ENCODE results near the gene MAPK8IP2.
"Not testable (repeated sequence)": the region's sequence is repeated elsewhere in the genome, so short reads cannot be mapped to it uniquely, and the experiment has no call there.

MAPK8IP2 gene

GRCh38 chr22:50633771-50634170 is 33.2 kb downstream of the MAPK8IP2 start:
- DNase-seq (ENCODE audit: low spot score in 2 of 2): no peak
- Histone ChIP-seq H3K4me1 (peaks cover 3% of the 10 kb centered on the region), H3K27me3 (ENCODE audit: low read depth) (no peaks in the 10 kb centered on the region), H3K9me3 (no peaks in the 10 kb centered on the region), H3K36me3 (replicated peaks) (no peaks in the 10 kb centered on the region), H3K4me3 (no peak overlapping the region)
- in situ Hi-C loops (cut with MboI; ENCODE audit: low sequenced_read_pairs): no loop called here

DNA sequence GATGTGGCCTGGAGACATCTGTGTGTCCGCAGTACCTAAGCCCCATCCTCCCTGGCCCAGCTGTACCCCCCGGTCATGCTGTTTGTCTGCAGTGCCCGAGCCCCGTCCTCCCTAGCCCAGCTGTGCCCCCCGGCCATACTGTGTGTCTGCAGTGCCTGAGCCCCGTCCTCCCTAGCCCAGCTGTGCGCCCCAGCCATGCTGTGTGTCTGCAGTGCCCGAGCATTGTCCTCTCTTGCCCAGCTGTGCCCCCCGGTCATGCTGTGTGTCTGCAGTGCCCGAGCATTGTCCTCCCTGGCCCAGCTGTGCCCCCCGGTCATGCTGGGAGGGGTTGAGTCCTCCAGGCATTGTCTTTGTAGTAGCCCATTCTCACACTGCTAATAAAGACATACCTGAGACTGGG is 35.0 kb downstream of the MAPK8IP2 start:
- H3K36me3 ChIP-seq (replicated peaks): no peaks in the 10 kb centered on the region

DNA sequence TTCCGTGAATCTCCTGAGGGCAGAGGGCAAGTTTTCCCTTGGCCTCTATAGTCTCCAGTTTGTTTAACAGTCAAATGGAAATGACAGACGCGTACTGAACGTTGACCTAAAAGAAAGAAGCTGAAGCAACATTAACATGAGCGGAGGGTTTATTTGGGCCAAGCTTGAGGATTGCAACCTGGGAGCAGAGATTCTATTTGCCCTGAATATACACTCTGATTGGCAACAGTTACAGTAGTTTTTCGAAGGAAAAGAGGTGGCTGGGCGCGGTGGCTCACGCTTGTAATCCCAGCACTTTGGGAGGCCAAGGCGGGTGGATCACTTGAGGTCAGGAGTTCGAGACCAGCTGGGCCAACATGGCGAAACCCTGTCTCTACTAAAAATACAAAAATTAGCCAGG is 39.7 kb downstream of the MAPK8IP2 start:
- H3K27me3 ChIP-seq (ENCODE audit: low read depth); DNase-seq (ENCODE audit: low spot score in 2 of 2); H3K36me3 ChIP-seq (replicated peaks); in situ Hi-C loops (cut with MboI; ENCODE audit: low sequenced_read_pairs); H3K9me3 ChIP-seq; H3K4me1 ChIP-seq; H3K4me3 ChIP-seq: not testable (repeated sequence)

More for the DNA sequence above, 35.0 kb downstream of the MAPK8IP2 start:
- H3K27me3 ChIP-seq (ENCODE audit: low read depth): no peaks in the 10 kb centered on the region
- H3K4me3 ChIP-seq: no peak overlapping the region
- no peak for DNase-seq (ENCODE audit: low spot score in 2 of 2)
- in situ Hi-C loops (cut with MboI; ENCODE audit: low sequenced_read_pairs): no loop called here
- H3K9me3 ChIP-seq: no peaks in the 10 kb centered on the region
- no peaks in the 10 kb centered on the region for H3K4me1 ChIP-seq

- in situ Hi-C loops (cut with MboI; ENCODE audit: low sequenced_read_pairs): no loop called here
- H3K9me3 ChIP-seq: 0 out of 2 replicates have a peak, but pooled peaks cover 3% of the 10 kb centered on the region
- H3K36me3 ChIP-seq (replicated peaks): no peaks in the 10 kb centered on the region
- DNase-seq (ENCODE audit: low spot score in 2 of 2): no peak
- no peak overlapping the region for H3K4me3 ChIP-seq
- peaks cover 11% of the 10 kb centered on the region; the same call in 1 of the 2 replicates for H3K27me3 ChIP-seq (ENCODE audit: low read depth)
- H3K4me1 ChIP-seq: no peaks in the 10 kb centered on the region
These were observed 40.5 kb downstream of the MAPK8IP2 start for GRCh38 chr22:50640857-50641647.

GRCh38 chr22:50641696-50642607 is 41.4 kb downstream of the MAPK8IP2 start:
- Histone ChIP-seq H3K9me3 (0 out of 2 replicates have a peak, but pooled peaks cover 3% of the 10 kb centered on the region), H3K27me3 (ENCODE audit: low read depth) (peaks cover 11% of the 10 kb centered on the region; the same call in 1 of the 2 replicates), H3K36me3 (replicated peaks) (no peaks in the 10 kb centered on the region), H3K4me1 (no peaks in the 10 kb centered on the region), H3K4me3 (no peak overlapping the region)
- peak in 1 of 2 experiments; percentile 41 for DNase-seq (ENCODE audit: low spot score in 2 of 2)
- in situ Hi-C loops (cut with MboI; ENCODE audit: low sequenced_read_pairs): no loop called here

GRCh38 chr22:50643021-50643820 is 42.6 kb downstream of the MAPK8IP2 start:
- H3K9me3 ChIP-seq; H3K4me1 ChIP-seq; H3K36me3 ChIP-seq (replicated peaks); DNase-seq (ENCODE audit: low spot score in 2 of 2); H3K4me3 ChIP-seq; in situ Hi-C loops (cut with MboI; ENCODE audit: low sequenced_read_pairs): not testable (repeated sequence)
- peaks cover 11% of the 10 kb centered on the region; the same call in 1 of the 2 replicates for H3K27me3 ChIP-seq (ENCODE audit: low read depth)

DNA sequence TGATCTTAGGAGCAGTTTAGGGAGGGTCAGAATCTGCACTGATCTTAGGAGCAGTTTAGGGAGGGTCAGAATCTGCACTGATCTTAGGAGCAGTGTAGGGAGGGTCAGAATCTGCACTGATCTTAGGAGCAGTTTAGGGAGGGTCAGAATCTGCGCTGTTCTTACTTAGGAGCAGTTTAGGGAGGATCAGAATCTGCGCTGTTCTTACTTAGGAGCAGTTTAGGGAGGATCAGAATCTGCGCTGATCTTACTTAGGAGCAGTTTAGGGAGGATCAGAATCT is 43.2 kb downstream of the MAPK8IP2 start:
- DNase-seq (ENCODE audit: low spot score in 2 of 2); H3K4me3 ChIP-seq; H3K4me1 ChIP-seq; in situ Hi-C loops (cut with MboI; ENCODE audit: low sequenced_read_pairs); H3K36me3 ChIP-seq (replicated peaks): not testable (repeated sequence)
- H3K27me3 ChIP-seq (ENCODE audit: low read depth): peaks cover 11% of the 10 kb centered on the region; the same call in 1 of the 2 replicates
- peaks cover 11% of the 10 kb centered on the region; the same call in 1 of the 2 replicates for H3K9me3 ChIP-seq

GRCh38 chr22:50653256-50653655 is 52.7 kb downstream of the MAPK8IP2 start:
- DNase-seq (ENCODE audit: low spot score in 2 of 2): no peak
- Histone ChIP-seq H3K27me3 (ENCODE audit: low read depth) (no peaks in the 10 kb centered on the region), H3K4me1 (no peaks in the 10 kb centered on the region), H3K36me3 (replicated peaks) (no peaks in the 10 kb centered on the region), H3K9me3 (peaks cover 15% of the 10 kb centered on the region), H3K4me3 (no peak overlapping the region)
- in situ Hi-C loops (cut with MboI; ENCODE audit: low sequenced_read_pairs): no loop called here

DNA sequence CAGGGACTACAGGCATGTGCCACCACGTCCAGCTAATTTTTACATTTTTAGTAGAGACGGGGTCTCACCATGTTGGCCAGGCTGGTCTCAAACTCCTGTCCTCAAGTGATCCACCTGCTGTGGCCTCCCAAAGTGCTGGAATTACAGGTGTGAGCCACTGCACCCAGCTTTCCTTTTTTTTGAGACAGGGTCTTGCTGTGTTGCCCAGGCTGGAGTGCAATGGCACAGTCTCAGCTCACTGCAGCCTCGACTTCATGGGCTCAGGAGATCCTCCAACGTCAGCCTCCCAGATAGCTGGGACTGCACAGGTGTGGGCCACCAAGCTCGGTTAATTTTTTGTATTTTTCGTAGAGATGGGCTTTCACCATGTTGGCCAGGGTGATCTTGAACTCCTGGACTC is 54.1 kb downstream of the MAPK8IP2 start:
- H3K36me3 ChIP-seq (replicated peaks); H3K27me3 ChIP-seq (ENCODE audit: low read depth); H3K4me3 ChIP-seq; H3K9me3 ChIP-seq; DNase-seq (ENCODE audit: low spot score in 2 of 2); in situ Hi-C loops (cut with MboI; ENCODE audit: low sequenced_read_pairs); H3K4me1 ChIP-seq: not testable (repeated sequence)

GRCh38 chr22:50656122-50657070 is 55.8 kb downstream of the MAPK8IP2 start:
- in situ Hi-C loops (cut with MboI; ENCODE audit: low sequenced_read_pairs): no loop called here
- Histone ChIP-seq H3K4me1 (no peaks in the 10 kb centered on the region), H3K27me3 (ENCODE audit: low read depth) (no peaks in the 10 kb centered on the region), H3K4me3 (no peak overlapping the region), H3K36me3 (replicated peaks) (no peaks in the 10 kb centered on the region), H3K9me3 (no peaks in the 10 kb centered on the region; the same call in none of the 2 replicates)
- no peak for DNase-seq (ENCODE audit: low spot score in 2 of 2)

DNA sequence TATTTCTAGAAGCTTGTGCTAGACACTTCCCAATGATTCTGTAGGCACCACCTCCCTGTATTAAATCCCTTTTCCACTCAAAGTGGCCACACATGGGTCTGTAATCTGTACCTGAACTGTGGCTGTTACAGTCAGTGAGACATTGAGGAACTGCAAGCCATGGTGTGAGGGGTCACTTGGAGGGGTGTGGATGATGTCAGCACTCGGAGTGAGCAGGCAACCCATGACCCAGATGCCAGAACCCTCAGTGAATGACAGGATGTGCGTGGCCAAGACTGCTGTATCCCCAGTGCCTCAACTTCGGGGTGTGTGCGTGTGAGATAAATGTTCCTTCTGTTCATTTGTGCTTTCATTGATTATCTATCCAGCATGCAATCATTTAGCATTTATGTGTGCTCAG is 57.3 kb downstream of the MAPK8IP2 start:
- Histone ChIP-seq H3K4me3 (no peak overlapping the region), H3K9me3 (no peaks in the 10 kb centered on the region; the same call in none of the 2 replicates), H3K36me3 (replicated peaks) (no peaks in the 10 kb centered on the region), H3K4me1 (no peaks in the 10 kb centered on the region), H3K27me3 (ENCODE audit: low read depth) (no peaks in the 10 kb centered on the region)
- no peak for DNase-seq (ENCODE audit: low spot score in 2 of 2)
- in situ Hi-C loops (cut with MboI; ENCODE audit: low sequenced_read_pairs): no loop called here

GRCh38 chr22:50659711-50660110 is 59.1 kb downstream of the MAPK8IP2 start:
- H3K27me3 ChIP-seq (ENCODE audit: low read depth); H3K9me3 ChIP-seq; H3K4me1 ChIP-seq; DNase-seq (ENCODE audit: low spot score in 2 of 2); in situ Hi-C loops (cut with MboI; ENCODE audit: low sequenced_read_pairs); H3K4me3 ChIP-seq; H3K36me3 ChIP-seq (replicated peaks): not testable (repeated sequence)

All from HAP-1 (cell line).